H9 (cell line): ENCODE results near the gene ZNF644. TPM values are rescaled to one million over a fixed set of nuclear protein-coding genes. Genes with fewer than 3 reads are reported as not detected.

Experiments
- DNase-seq: peaks from one replicate; pipeline ENCODE4 v3.0.0-alpha.2; 2017
- H2AFZ ChIP-seq: one replicate; pipeline ENCODE4 v1.6.1; 2013; ENCODE audit warnings: mild to moderate bottlenecking, low read length, control low read depth, moderate library complexity
- H2AK5ac ChIP-seq: 2 replicates; pipeline ENCODE4 v1.6.1; 2013; ENCODE audit warnings: low read length, control low read depth, mixed read lengths; ENCODE audit not compliant: insufficient read length
- H2BK120ac ChIP-seq: one replicate; pipeline ENCODE4 v1.6.1; 2013; ENCODE audit warnings: low read depth, mild to moderate bottlenecking, low read length, control low read depth, inconsistent platforms; ENCODE audit not compliant: poor library complexity, severe bottlenecking
- H2BK12ac ChIP-seq: 2 replicates; pipeline ENCODE4 v1.6.1; 2013; ENCODE audit warnings: low read length, control low read depth, mixed read lengths, low read depth; ENCODE audit not compliant: insufficient read length
- H2BK15ac ChIP-seq: 2 replicates; pipeline ENCODE4 v1.6.1; 2013; ENCODE audit warnings: low read depth, low read length, control low read depth
- H2BK20ac ChIP-seq: one replicate; pipeline ENCODE4 v1.6.1; 2013; ENCODE audit warnings: low read depth, mild to moderate bottlenecking, low read length, control low read depth, inconsistent platforms; ENCODE audit not compliant: poor library complexity, severe bottlenecking
- H2BK5ac ChIP-seq: 2 replicates; pipeline ENCODE4 v1.6.1; 2013; ENCODE audit warnings: low read length, control low read depth, mixed read lengths; ENCODE audit not compliant: insufficient read length
- H3K14ac ChIP-seq: 2 replicates; pipeline ENCODE4 v1.6.1; 2013; ENCODE audit warnings: low read length, control low read depth; ENCODE audit not compliant: insufficient read depth
- H3K18ac ChIP-seq: 2 replicates; pipeline ENCODE4 v1.6.1; 2013; ENCODE audit warnings: low read depth, mild to moderate bottlenecking, mixed read lengths, low read length, control low read depth; ENCODE audit not compliant: insufficient read length
- H3K23ac ChIP-seq: 2 replicates; pipeline ENCODE4 v1.6.1; 2013; ENCODE audit warnings: low read length, control low read depth, mixed read lengths, low read depth; ENCODE audit not compliant: insufficient read length
- H3K23me2 ChIP-seq: 2 replicates; pipeline ENCODE4 v1.6.1; 2013; ENCODE audit warnings: low read depth, mild to moderate bottlenecking, mixed read lengths, low read length, control low read depth; ENCODE audit not compliant: insufficient read length, poor library complexity, severe bottlenecking
- H3K27ac ChIP-seq: 2 replicates; pipeline ENCODE4 v1.5.1; 2013; ENCODE audit warnings: low read length, control low read depth, mixed read lengths, low read depth; ENCODE audit not compliant: insufficient read length
- H3K27me3 ChIP-seq: 2 replicates; pipeline ENCODE4 v1.6.1; 2013; ENCODE audit warnings: low read length, control low read depth, inconsistent platforms; ENCODE audit not compliant: insufficient read depth
- H3K4ac ChIP-seq: 2 replicates; pipeline ENCODE4 v1.6.1; 2013; ENCODE audit warnings: low read depth, mild to moderate bottlenecking, control low read depth, inconsistent platforms, low read length, moderate library complexity
- H3K4me1 ChIP-seq: 2 replicates; pipeline ENCODE4 v1.6.1; 2013; ENCODE audit warnings: low read length, control low read depth, inconsistent platforms; ENCODE audit not compliant: insufficient read depth
- H3K4me2 ChIP-seq: 2 replicates; pipeline ENCODE4 v1.6.1; 2013; ENCODE audit warnings: low read length, control low read depth, mixed read lengths; ENCODE audit not compliant: insufficient read length, insufficient read depth
- H3K56ac ChIP-seq: 2 replicates; pipeline ENCODE4 v1.6.1; 2013; ENCODE audit warnings: low read depth, mild to moderate bottlenecking, mixed read lengths, low read length, control low read depth; ENCODE audit not compliant: insufficient read length
- H3K79me1 ChIP-seq: 2 replicates; pipeline ENCODE4 v1.6.1; 2013; ENCODE audit warnings: low read depth, mild to moderate bottlenecking, moderate library complexity, low read length, control low read depth, inconsistent platforms; ENCODE audit not compliant: insufficient read depth, poor library complexity, severe bottlenecking
- H3K79me2 ChIP-seq: 2 replicates; pipeline ENCODE4 v1.6.1; 2013; ENCODE audit warnings: low read length, control low read depth, inconsistent platforms; ENCODE audit not compliant: insufficient read depth
- H3K9ac ChIP-seq: 2 replicates; pipeline ENCODE4 v1.6.1; 2013; ENCODE audit warnings: low read length, control low read depth, mixed read lengths; ENCODE audit not compliant: insufficient read length; ENCODE audit errors: extremely low read depth
- H3K9me3 ChIP-seq: one replicate; pipeline ENCODE4 v1.6.1; 2013; ENCODE audit warnings: low read depth, low read length, inconsistent platforms; ENCODE audit not compliant: control insufficient read depth
- H3T11ph ChIP-seq: one replicate; pipeline ENCODE4 v1.6.1; 2013; ENCODE audit warnings: mild to moderate bottlenecking, low read length, control low read depth, inconsistent platforms
- H4K20me1 ChIP-seq: one replicate; pipeline ENCODE4 v1.6.1; 2013; ENCODE audit not compliant: control insufficient read depth, insufficient read length, insufficient read depth
- H4K5ac ChIP-seq: 2 replicates; pipeline ENCODE4 v1.6.1; 2013; ENCODE audit warnings: low read depth, mild to moderate bottlenecking, mixed read lengths, low read length, control low read depth; ENCODE audit not compliant: insufficient read length
- H4K8ac ChIP-seq: replicated peaks from 2 replicates; pipeline ENCODE4 v1.6.1; 2013; ENCODE audit warnings: low read length, control low read depth, mixed read lengths, low read depth; ENCODE audit not compliant: insufficient read length
- H4K91ac ChIP-seq: 2 replicates; pipeline ENCODE4 v1.6.1; 2013; ENCODE audit warnings: low read depth, mild to moderate bottlenecking, moderate library complexity, mixed read lengths, low read length, control low read depth; ENCODE audit not compliant: insufficient read length
- H3K27ac Mint-ChIP-seq, 3 experiments: 2 replicates in 2 of 3; 3 replicates in 1 of 3; pipeline ENCODE4 v1.8.0; 2020 to 2021; ENCODE audit warnings: mixed read lengths in 3 of 3, mild to moderate bottlenecking in 1 of 3, moderate library complexity in 1 of 3
- H3K27me3 Mint-ChIP-seq: 2 replicates; pipeline ENCODE4 v1.8.0; 2021; ENCODE audit warnings: low read depth, mild to moderate bottlenecking, moderate library complexity, mixed read lengths
- H3K36me3 Mint-ChIP-seq, 3 experiments: 2 replicates in 2 of 3; 3 replicates in 1 of 3; pipeline ENCODE4 v1.8.0; 2020 to 2021; ENCODE audit warnings: low read depth in 3 of 3, mixed read lengths in 3 of 3; ENCODE audit not compliant: insufficient read depth in 1 of 3
- H3K4me1 Mint-ChIP-seq, 2 experiments: 2 replicates each; pipeline ENCODE4 v1.8.0; 2020; ENCODE audit warnings: mixed read lengths in 2 of 2
- H3K4me3 Mint-ChIP-seq, 2 experiments: 2 replicates in 1 of 2; 3 replicates in 1 of 2; pipeline ENCODE4 v1.8.0; 2020 to 2021; ENCODE audit warnings: mild to moderate bottlenecking in 2 of 2, mixed read lengths in 2 of 2, moderate library complexity in 1 of 2
- H3K9me3 Mint-ChIP-seq, 2 experiments: 2 replicates in 1 of 2; 3 replicates in 1 of 2; pipeline ENCODE4 v1.8.0; 2020; ENCODE audit warnings: mild to moderate bottlenecking in 2 of 2, mixed read lengths in 2 of 2, moderate library complexity in 1 of 2
- WGBS: extraction: QIAGEN DNeasy Blood & Tissue Kit; methylation state at CpG from one replicate; pipeline ENCODE4 v1.1.7; 2013; ENCODE audit warnings: missing lambda C conversion rate, low lambda C conversion rate, mixed read lengths; ENCODE audit not compliant: insufficient read length; ENCODE audit errors: extremely low coverage; 5-methylcytosine and 5-hydroxymethylcytosine counted together
- total RNA-seq: library from RNA; stranded (reverse); gene quantifications from 2 replicates; pipeline ENCODE4 v1.2.1, GENCODE V29; 2021
- TF ChIP-seq, protein P1 (sequence below): fragments of 200-600 bp; sonication (generic); conservative IDR thresholded peaks from 3 replicates; pipeline ENCODE4 v1.8.0; 2021; ENCODE audit warnings: antibody characterized with exemption, mild to moderate bottlenecking

Gene ZNF644
- total RNA-seq, 1 experiment from 2014 or later: 78.9 TPM

DNA sequence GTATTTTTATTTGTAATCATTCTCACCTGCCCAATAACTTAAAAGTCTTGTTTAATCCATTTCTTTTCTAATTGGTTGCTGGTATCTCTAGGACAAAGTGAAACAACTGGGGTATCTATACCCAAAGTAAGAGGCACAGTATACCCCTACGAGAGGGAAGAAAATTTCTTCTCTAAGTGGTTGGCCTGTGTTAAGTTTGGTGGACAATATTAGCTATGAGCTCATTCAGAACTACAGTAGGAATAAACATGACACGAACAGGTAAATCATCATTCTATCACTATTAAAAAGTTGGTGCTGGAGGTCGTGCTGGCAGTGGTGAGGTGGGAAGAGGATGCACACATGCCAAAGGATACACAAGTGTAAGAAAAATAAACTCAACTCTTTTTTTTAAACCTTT lies 99.6 kb downstream of the ZNF644 start:
- Histone ChIP-seq H3K9ac (no peak overlapping the region), H2BK20ac (no peak overlapping the region), H3K27ac (no peak overlapping the region), H2AFZ (no peak overlapping the region), H3K9me3 (no peaks in the 10 kb centered on the region), H3K18ac (no peak overlapping the region), H3K4me2 (no peak overlapping the region), H2BK5ac (no peak overlapping the region), H4K20me1 (no peaks in the 10 kb centered on the region), H3K27me3 (no peaks in the 10 kb centered on the region), H4K5ac (no peak overlapping the region), H3K14ac (no peak overlapping the region), H3T11ph (no peak overlapping the region), H3K79me2 (peaks cover 17% of the 10 kb centered on the region; the same call in 1 of the 2 replicates), H2AK5ac (no peak overlapping the region), H4K91ac (no peak overlapping the region), H2BK12ac (no peak overlapping the region), H3K79me1 (no peaks in the 10 kb centered on the region), H2BK120ac (no peak overlapping the region), H2BK15ac (no peak overlapping the region), H3K4me1 (peaks cover 7% of the 10 kb centered on the region; the same call in 1 of the 2 replicates), H3K23me2 (no peaks in the 10 kb centered on the region), H3K56ac (no peak overlapping the region), H3K23ac (no peak overlapping the region), H4K8ac (no peak overlapping the region), H3K4ac (no peak overlapping the region)
- no peak for DNase-seq
- H3K36me3 Mint-ChIP-seq: peaks cover under 1 to 4% (median 2%) of the 10 kb centered on the region in 3 experiments; a peak in 5 of 7 replicates
- no peak overlapping the region for H3K4me3 Mint-ChIP-seq
- H3K4me1 Mint-ChIP-seq: peaks cover 68 to 75% of the 10 kb centered on the region in 2 experiments
- H3K9me3 Mint-ChIP-seq: no peaks in the 10 kb centered on the region
- H3K27ac Mint-ChIP-seq: peak overlapping the region in 2 of 3 experiments; percentile 11 to 27; a peak in 2 of 7 replicates
- no peaks in the 10 kb centered on the region for H3K27me3 Mint-ChIP-seq
- no CpG with 5 or more reads among the region's 3 CpGs for WGBS
- TF ChIP-seq, protein P1, sequence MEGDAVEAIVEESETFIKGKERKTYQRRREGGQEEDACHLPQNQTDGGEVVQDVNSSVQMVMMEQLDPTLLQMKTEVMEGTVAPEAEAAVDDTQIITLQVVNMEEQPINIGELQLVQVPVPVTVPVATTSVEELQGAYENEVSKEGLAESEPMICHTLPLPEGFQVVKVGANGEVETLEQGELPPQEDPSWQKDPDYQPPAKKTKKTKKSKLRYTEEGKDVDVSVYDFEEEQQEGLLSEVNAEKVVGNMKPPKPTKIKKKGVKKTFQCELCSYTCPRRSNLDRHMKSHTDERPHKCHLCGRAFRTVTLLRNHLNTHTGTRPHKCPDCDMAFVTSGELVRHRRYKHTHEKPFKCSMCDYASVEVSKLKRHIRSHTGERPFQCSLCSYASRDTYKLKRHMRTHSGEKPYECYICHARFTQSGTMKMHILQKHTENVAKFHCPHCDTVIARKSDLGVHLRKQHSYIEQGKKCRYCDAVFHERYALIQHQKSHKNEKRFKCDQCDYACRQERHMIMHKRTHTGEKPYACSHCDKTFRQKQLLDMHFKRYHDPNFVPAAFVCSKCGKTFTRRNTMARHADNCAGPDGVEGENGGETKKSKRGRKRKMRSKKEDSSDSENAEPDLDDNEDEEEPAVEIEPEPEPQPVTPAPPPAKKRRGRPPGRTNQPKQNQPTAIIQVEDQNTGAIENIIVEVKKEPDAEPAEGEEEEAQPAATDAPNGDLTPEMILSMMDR: no peak
